ENCODE data around the gene TVP23B.
"Not testable (repeated sequence)": the region's sequence is repeated elsewhere in the genome, so short reads cannot be mapped to it uniquely, and the experiment has no call there.

- not testable (repeated sequence) for TF ChIP-seq POLR2A (IDR thresholded peaks at IDR 0.05); CTCF (IDR thresholded peaks at IDR 0.05 in 4 of 5, conservative IDR thresholded peaks at IDR 0.05 in 1 of 5)
These were observed 5.0 kb downstream of the TVP23B start for GRCh38 chr17:18785933-18786332.
